Endothelial cell of umbilical vein (primary cell): ENCODE data around the gene KLHL21. TPM values are rescaled to one million over a fixed set of nuclear protein-coding genes. Genes with fewer than 3 reads are reported as not detected.

Experiments
- BruUV-seq: library from RNA; stranded (reverse); fragments of 400-500 nt; replicated peaks from 2 replicates; lab custom pipeline; 2021; lab: Mats Ljungman, UMichigan
- CTCF ChIA-PET: fragments of 300-600, 350-600 bp; sonication (Branson Sonifier 250); formaldehyde crosslinking; loops from one replicate; lab custom pipeline; 2021; ENCODE audit warnings: antibody characterized with exemption, inconsistent platforms; lab: Charles Lee
- POLR2A ChIA-PET: fragments of 300-600, 350-600 bp; sonication (Branson Sonifier 250); formaldehyde crosslinking; loops from one replicate; lab custom pipeline; 2021; ENCODE audit warnings: antibody characterized with exemption, inconsistent platforms; lab: Charles Lee
- DNase-seq: peaks from one replicate; pipeline ENCODE4 v3.0.0-alpha.2; 2011; ENCODE audit warnings: low read depth, low spot score
- FAIRE-seq: peaks from 2 replicates; lab custom pipeline; 2011; peaks lifted over from hg19 to GRCh38; lab: Jason Lieb, UNC
- H2AFZ ChIP-seq: 2 replicates; pipeline ENCODE4 v1.6.0; 2012; ENCODE audit warnings: low read depth, low read length, control low read depth, inconsistent platforms
- H3K27ac ChIP-seq: 2 replicates; pipeline ENCODE4 v1.5.1; 2011; ENCODE audit warnings: low read depth, mild to moderate bottlenecking, control low read depth, low read length, moderate library complexity; ENCODE audit not compliant: insufficient read depth
- H3K27me3 ChIP-seq, 2 experiments: 2 replicates each; pipeline versions ENCODE4 v1.6.0 to v1.6.1; 2011; ENCODE audit warnings: low read length in 2 of 2, mixed read lengths in 1 of 2; ENCODE audit not compliant: control insufficient read depth in 2 of 2, insufficient read depth in 2 of 2
- H3K36me3 ChIP-seq, 2 experiments: 2 replicates in 1 of 2; 3 replicates in 1 of 2; pipeline ENCODE4 v1.5.1; 2011; ENCODE audit warnings: low read length in 2 of 2, mild to moderate bottlenecking in 1 of 2, moderate library complexity in 1 of 2; ENCODE audit not compliant: control insufficient read depth in 2 of 2, insufficient read depth in 2 of 2; ENCODE audit errors: extremely low read depth in 1 of 2
- H3K4me1 ChIP-seq: 3 replicates; pipeline ENCODE4 v1.5.1; 2011; ENCODE audit warnings: mild to moderate bottlenecking, low read length; ENCODE audit not compliant: control insufficient read depth, insufficient read depth; ENCODE audit errors: extremely low read depth
- H3K4me2 ChIP-seq: 2 replicates; pipeline ENCODE4 v1.6.1; 2011; ENCODE audit warnings: low read length, control low read depth, mixed read lengths; ENCODE audit not compliant: insufficient read depth
- H3K4me3 ChIP-seq, 3 experiments: fragments of 200-600 bp in 1 of 3; sonication (generic), shearing (Covaris generic) in 1 of 3; replicated peaks in 1 of 3; 2 replicates each; pipeline ENCODE4 v1.5.1; 2011 to 2016; ENCODE audit warnings: control low read depth in 3 of 3, low read length in 3 of 3, mild to moderate bottlenecking in 2 of 3, inconsistent platforms in 1 of 3, low read depth in 1 of 3, moderate library complexity in 1 of 3; ENCODE audit not compliant: insufficient read depth in 1 of 3
- H3K79me2 ChIP-seq: 2 replicates; pipeline ENCODE4 v1.6.0; 2012; ENCODE audit warnings: low read length, inconsistent platforms; ENCODE audit not compliant: control insufficient read depth, insufficient read depth
- H3K9ac ChIP-seq: replicated peaks from 2 replicates; pipeline ENCODE3; 2011; ENCODE audit warnings: low read length, control low read depth; ENCODE audit not compliant: insufficient read depth; ENCODE audit errors: extremely low read depth
- H3K9me1 ChIP-seq: replicated peaks from 3 replicates; pipeline ENCODE4 v1.6.0; 2011; ENCODE audit warnings: mild to moderate bottlenecking, low read length; ENCODE audit not compliant: control insufficient read depth, insufficient read depth; ENCODE audit errors: extremely low read depth
- H3K9me3 ChIP-seq: replicated peaks from 2 replicates; pipeline ENCODE4 v1.5.1; 2012; ENCODE audit warnings: low read length, inconsistent platforms; ENCODE audit not compliant: control insufficient read depth, insufficient read depth
- H4K20me1 ChIP-seq: replicated peaks from 2 replicates; pipeline ENCODE3; 2011; ENCODE audit warnings: mild to moderate bottlenecking, low read length; ENCODE audit not compliant: control insufficient read depth, insufficient read depth; ENCODE audit errors: extremely low read depth
- FOS ChIP-seq: IDR thresholded peaks from 2 replicates; pipeline ENCODE4 v1.6.1; 2011; ENCODE audit warnings: mild to moderate bottlenecking, low read length, moderate library complexity, borderline replicate concordance; ENCODE audit not compliant: insufficient read depth
- GATA2 ChIP-seq: IDR thresholded peaks from 2 replicates; pipeline ENCODE4 v1.7.0; 2011; ENCODE audit warnings: low read depth, mild to moderate bottlenecking, moderate library complexity, mixed read lengths, low read length; ENCODE audit not compliant: insufficient read length, insufficient read depth
- MAX ChIP-seq: IDR thresholded peaks from 2 replicates; pipeline ENCODE4 v1.6.1; 2011; ENCODE audit not compliant: insufficient read depth, insufficient read length
- dilution Hi-C: fragments of 300-500 bp; cut with MboI; formaldehyde crosslinking; loops from one replicate; pipeline ENCODE4 v1.15.0; 2019; ENCODE audit warnings: low sequenced_read_pairs; ENCODE audit not compliant: extremely low pct_ligation_motif_present
- intact Hi-C: fragments of 100-400 bp; cut with micrococcal nuclease; formaldehyde crosslinking; loops from one replicate; pipeline ENCODE4 v1.10.0; 2022
- polyA plus RNA-seq, 4 experiments: library from polyadenylated mRNA; depleted of rRNA in 3 of 4; stranded (reverse) in 3 of 4; unstranded in 1 of 4; fragments of >200 nt; gene quantifications; 2 replicates each; pipeline versions ENCODE4 v1.2.1 to v1.2.3, GENCODE V29; 2011 to 2012; ENCODE audit warnings: missing spikeins in 1 of 4
- total RNA-seq: library from RNA; stranded (reverse); gene quantifications from 2 replicates; pipeline ENCODE4 v1.2.3, GENCODE V29; 2021
- TF ChIP-seq, protein P1 (sequence below), 2 donors: IDR thresholded peaks; 1 replicate in 1 of 2; 2 replicates in 1 of 2; pipeline ENCODE4 v1.5.1; 2011; ENCODE audit warnings: low read length in 2 of 2, mild to moderate bottlenecking in 2 of 2, moderate library complexity in 2 of 2, control low read depth in 1 of 2, inconsistent platforms in 1 of 2, low read depth in 1 of 2; ENCODE audit not compliant: insufficient read depth in 1 of 2; ENCODE audit errors: extremely low read depth in 1 of 2

KLHL21 gene
- total and polyA plus RNA-seq, 2 donors (not counting 3 experiments of a cell fraction or from before 2014, with no cell fraction given) = 18.0 to 22.4 TPM

DNA sequence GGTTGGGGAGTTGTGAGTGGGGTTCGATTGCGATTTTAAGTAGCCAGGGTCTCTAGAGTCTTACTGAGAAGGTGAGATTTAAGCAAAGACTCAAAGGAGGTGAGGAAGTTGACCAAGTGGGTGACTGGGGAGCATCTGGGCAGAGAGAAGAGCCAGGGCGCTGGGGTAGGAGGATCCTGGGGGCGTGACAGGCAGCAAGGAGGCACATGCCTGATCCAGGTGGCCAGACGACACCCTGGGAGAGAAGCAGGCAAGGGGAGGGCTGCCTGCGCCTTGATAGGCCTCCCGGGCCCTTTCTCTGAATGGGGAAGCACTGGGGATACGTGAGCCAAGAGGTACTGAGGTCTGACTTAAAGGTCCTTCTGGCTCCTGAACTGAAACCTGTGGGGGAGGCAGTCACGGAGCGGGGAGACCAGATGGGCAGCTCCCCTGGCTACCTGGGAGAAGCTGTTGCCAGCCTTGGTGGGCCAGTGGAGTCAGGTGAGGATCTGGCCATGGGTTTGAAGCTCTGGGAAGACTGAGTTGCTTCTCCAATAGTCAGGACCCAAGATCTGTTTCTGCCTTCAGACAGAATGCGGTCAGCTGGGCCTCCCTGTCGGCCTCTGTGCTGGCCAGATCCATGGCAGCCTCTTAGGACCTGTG lies 17.5 kb downstream of the KLHL21 start:
- Histone ChIP-seq H4K20me1 (no peaks in the 10 kb centered on the region), H3K9me1 (no peaks in the 10 kb centered on the region), H3K4me3 (no peak overlapping the region), H3K27me3 (no peaks in the 10 kb centered on the region), H3K4me1 (peaks cover 9% of the 10 kb centered on the region), H3K9ac (no peak overlapping the region), H3K36me3 (peaks cover 0 to 14% of the 10 kb centered on the region in 2 experiments), H2AFZ (no peak overlapping the region), H3K79me2 (peaks cover 11% of the 10 kb centered on the region), H3K4me2 (no peak overlapping the region), H3K27ac (no peak overlapping the region), H3K9me3 (no peaks in the 10 kb centered on the region)
- POLR2A ChIA-PET = no interaction called here
- intact Hi-C loops (no loop called here), dilution Hi-C loops (no loop called here)
- DNase-seq = no peak
- CTCF ChIA-PET = interaction anchor here (0.8 kb wide), 1 partner anchor 61 kb away, joined by 3 read pairs; no protein-coding TSS in a partner anchor
- BruUV-seq = no TSS peak
- TF ChIP-seq MAX = no peak
- TF ChIP-seq GATA2 = no peak
- no peak for FAIRE-seq

- ChIA-PET POLR2A (no interaction called here), CTCF (interaction anchor here (0.8 kb wide), 1 partner anchor 62 kb away, joined by 3 read pairs; no protein-coding TSS in a partner anchor)
- Histone ChIP-seq H3K79me2 (peaks cover 11% of the 10 kb centered on the region), H3K9me1 (no peaks in the 10 kb centered on the region), H3K4me3 (no peak overlapping the region), H3K4me2 (no peak overlapping the region), H3K9me3 (no peaks in the 10 kb centered on the region), H3K4me1 (peaks cover 11% of the 10 kb centered on the region), H3K36me3 (peaks cover 0 to 12% of the 10 kb centered on the region in 2 experiments), H3K27me3 (no peaks in the 10 kb centered on the region), H3K27ac (no peak overlapping the region), H3K9ac (no peak overlapping the region), H4K20me1 (no peaks in the 10 kb centered on the region), H2AFZ (no peak overlapping the region)
- intact Hi-C loops = no loop called here
- DNase-seq (no peak), FAIRE-seq (no peak)
- TF ChIP-seq, protein P1, sequence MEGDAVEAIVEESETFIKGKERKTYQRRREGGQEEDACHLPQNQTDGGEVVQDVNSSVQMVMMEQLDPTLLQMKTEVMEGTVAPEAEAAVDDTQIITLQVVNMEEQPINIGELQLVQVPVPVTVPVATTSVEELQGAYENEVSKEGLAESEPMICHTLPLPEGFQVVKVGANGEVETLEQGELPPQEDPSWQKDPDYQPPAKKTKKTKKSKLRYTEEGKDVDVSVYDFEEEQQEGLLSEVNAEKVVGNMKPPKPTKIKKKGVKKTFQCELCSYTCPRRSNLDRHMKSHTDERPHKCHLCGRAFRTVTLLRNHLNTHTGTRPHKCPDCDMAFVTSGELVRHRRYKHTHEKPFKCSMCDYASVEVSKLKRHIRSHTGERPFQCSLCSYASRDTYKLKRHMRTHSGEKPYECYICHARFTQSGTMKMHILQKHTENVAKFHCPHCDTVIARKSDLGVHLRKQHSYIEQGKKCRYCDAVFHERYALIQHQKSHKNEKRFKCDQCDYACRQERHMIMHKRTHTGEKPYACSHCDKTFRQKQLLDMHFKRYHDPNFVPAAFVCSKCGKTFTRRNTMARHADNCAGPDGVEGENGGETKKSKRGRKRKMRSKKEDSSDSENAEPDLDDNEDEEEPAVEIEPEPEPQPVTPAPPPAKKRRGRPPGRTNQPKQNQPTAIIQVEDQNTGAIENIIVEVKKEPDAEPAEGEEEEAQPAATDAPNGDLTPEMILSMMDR (IDR thresholded peaks at IDR 0.05; ENCODE audit: extremely low read depth in 1 of 2, insufficient read depth in 1 of 2, low read depth in 1 of 2, low read length in 2 of 2) = peak in 1 of 2 donors; percentile 6
- no peak for TF ChIP-seq FOS
- dilution Hi-C loops = no loop called here
- BruUV-seq = no TSS peak
These were observed 18.3 kb downstream of the KLHL21 start for GRCh38 chr1:6584126-6585080.
